ENCODE data around the gene CHTF8.

- TF ChIP-seq CTCF (IDR thresholded peaks at IDR 0.05), result no peak
- TF ChIP-seq POLR2AphosphoS5 (IDR thresholded peaks at IDR 0.05), result no peak
- TF ChIP-seq POLR2A (IDR thresholded peaks at IDR 0.05), result no peak
Observed at GRCh38 chr16:69114346-69114975, 17.9 kb downstream of the CHTF8 start.

All from breast epithelium (tissue), 3 donors.